Trophoblast cell (in vitro differentiated cells and primary cell): ENCODE results near the gene UBN2.

Experiments
- DNase-seq, 2 donors: peaks; one replicate each; pipeline ENCODE4 v3.0.0-alpha.2; 2016
- H2AFZ ChIP-seq: 2 replicates; pipeline ENCODE4 v1.6.1; 2013; ENCODE audit warnings: low read length, moderate library complexity, mild to moderate bottlenecking; ENCODE audit not compliant: insufficient read depth, poor library complexity
- H2AK5ac ChIP-seq: 2 replicates; pipeline ENCODE4 v1.6.1; 2013; ENCODE audit warnings: mild to moderate bottlenecking, low read length
- H2BK120ac ChIP-seq: 2 replicates; pipeline ENCODE4 v1.6.1; 2013; ENCODE audit warnings: low read length, mild to moderate bottlenecking, moderate library complexity; ENCODE audit not compliant: insufficient read depth, poor library complexity
- H2BK12ac ChIP-seq: 2 replicates; pipeline ENCODE4 v1.6.1; 2013; ENCODE audit warnings: mild to moderate bottlenecking, low read length, moderate library complexity
- H2BK5ac ChIP-seq: 2 replicates; pipeline ENCODE4 v1.6.1; 2013; ENCODE audit warnings: low read length, low read depth, moderate library complexity, mild to moderate bottlenecking; ENCODE audit not compliant: poor library complexity
- H3K14ac ChIP-seq: 2 replicates; pipeline ENCODE4 v1.6.1; 2013; ENCODE audit warnings: mild to moderate bottlenecking, low read length
- H3K18ac ChIP-seq: 2 replicates; pipeline ENCODE4 v1.6.1; 2013; ENCODE audit warnings: mild to moderate bottlenecking, low read length
- H3K23ac ChIP-seq: 2 replicates; pipeline ENCODE4 v1.6.1; 2013; ENCODE audit warnings: low read length
- H3K27ac ChIP-seq: 2 replicates; pipeline ENCODE4 v1.5.1; 2013; ENCODE audit warnings: low read depth, mild to moderate bottlenecking, inconsistent platforms, low read length, moderate library complexity
- H3K27me3 ChIP-seq: 2 replicates; pipeline ENCODE4 v1.6.1; 2013; ENCODE audit warnings: inconsistent platforms, mild to moderate bottlenecking, low read length, moderate library complexity; ENCODE audit not compliant: insufficient read depth
- H3K36me3 ChIP-seq, 2 experiments: 1 replicate in 1 of 2; 2 replicates in 1 of 2; pipeline ENCODE4 v1.6.1; 2013; ENCODE audit warnings: low read length in 2 of 2, mild to moderate bottlenecking in 2 of 2, moderate library complexity in 1 of 2; ENCODE audit not compliant: insufficient read depth in 2 of 2, control insufficient read depth in 1 of 2
- H3K4ac ChIP-seq: 2 replicates; pipeline ENCODE4 v1.6.1; 2013; ENCODE audit warnings: low read depth, mild to moderate bottlenecking, low read length, moderate library complexity
- H3K4me1 ChIP-seq, 2 experiments: 1 replicate in 1 of 2; 2 replicates in 1 of 2; pipeline ENCODE4 v1.6.1; 2013; ENCODE audit warnings: low read length in 2 of 2, mild to moderate bottlenecking in 2 of 2, moderate library complexity in 1 of 2; ENCODE audit not compliant: insufficient read depth in 2 of 2, control insufficient read depth in 1 of 2
- H3K4me2 ChIP-seq: 2 replicates; pipeline ENCODE4 v1.6.1; 2013; ENCODE audit warnings: inconsistent platforms, mild to moderate bottlenecking, low read length, moderate library complexity
- H3K4me3 ChIP-seq: 2 replicates; pipeline ENCODE4 v1.5.1; 2013; ENCODE audit warnings: mild to moderate bottlenecking, low read depth, low read length, inconsistent platforms
- H3K79me1 ChIP-seq: one replicate; pipeline ENCODE4 v1.6.1; 2013; ENCODE audit warnings: low read length
- H3K79me2 ChIP-seq: 2 replicates; pipeline ENCODE4 v1.6.1; 2013; ENCODE audit warnings: low read length, mild to moderate bottlenecking; ENCODE audit not compliant: control insufficient read depth, insufficient read depth, poor library complexity
- H3K9ac ChIP-seq: 2 replicates; pipeline ENCODE4 v1.6.1; 2013; ENCODE audit warnings: mild to moderate bottlenecking, low read length
- H3K9me3 ChIP-seq: 2 replicates; pipeline ENCODE4 v1.6.1; 2013; ENCODE audit warnings: low read depth, mild to moderate bottlenecking, control low read depth, inconsistent platforms, low read length; ENCODE audit not compliant: insufficient read depth
- H4K12ac ChIP-seq: 2 replicates; pipeline ENCODE4 v1.6.1; 2013; ENCODE audit warnings: low read depth, mild to moderate bottlenecking, low read length, moderate library complexity
- H4K8ac ChIP-seq: 2 replicates; pipeline ENCODE4 v1.6.1; 2013; ENCODE audit warnings: low read depth, mild to moderate bottlenecking, low read length, moderate library complexity
- H4K91ac ChIP-seq: one replicate; pipeline ENCODE4 v1.6.1; 2013; ENCODE audit warnings: low read depth, mild to moderate bottlenecking, low read length, moderate library complexity
- WGBS: extraction: QIAGEN DNeasy Blood & Tissue Kit; methylation state at CpG from one replicate; pipeline ENCODE4 v1.1.7; 2013; ENCODE audit warnings: missing lambda C conversion rate; ENCODE audit not compliant: insufficient read length, insufficient coverage; ENCODE audit errors: extremely low coverage; 5-methylcytosine and 5-hydroxymethylcytosine counted together

The UBN2 gene

DNA sequence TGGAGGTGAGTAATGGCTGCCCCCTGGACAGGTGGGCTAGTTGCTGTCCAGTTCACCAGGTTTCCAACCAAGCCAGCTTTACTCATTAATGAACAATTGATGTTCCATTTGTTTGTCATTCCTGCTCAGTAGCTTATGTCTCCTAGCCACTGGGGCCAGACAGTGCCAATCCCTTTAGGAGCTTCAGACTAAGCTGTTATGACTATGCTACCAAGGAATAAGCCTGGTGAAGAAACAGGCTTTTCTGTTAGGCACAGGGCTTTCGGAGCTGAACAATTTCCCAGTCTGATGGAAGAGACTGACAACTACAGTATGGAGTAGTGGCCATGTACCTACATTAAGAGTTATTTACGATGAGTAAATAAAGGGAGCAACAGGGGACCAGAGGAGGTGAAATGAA, 108.0 kb downstream of the UBN2 start:
- Histone ChIP-seq H3K4ac (no peak overlapping the region), H2BK5ac (no peak overlapping the region), H3K79me2 (peaks cover 3% of the 10 kb centered on the region), H2BK12ac (no peak overlapping the region), H3K18ac (no peak overlapping the region), H3K27ac (no peak overlapping the region), H4K12ac (no peak overlapping the region), H3K4me3 (no peak overlapping the region), H3K79me1 (peaks cover 10% of the 10 kb centered on the region), H3K27me3 (no peaks in the 10 kb centered on the region), H3K23ac (no peak overlapping the region), H2BK120ac (no peak overlapping the region), H3K36me3 (no peaks in the 10 kb centered on the region), H2AK5ac (no peak overlapping the region), H3K9me3 (no peaks in the 10 kb centered on the region), H4K91ac (no peak overlapping the region), H3K14ac (no peak overlapping the region), H3K4me2 (no peak overlapping the region), H3K4me1 (peaks cover 0 to 3% of the 10 kb centered on the region in 2 experiments), H4K8ac (no peak overlapping the region), H2AFZ (no peak overlapping the region), H3K9ac (no peak overlapping the region)
- no peak for DNase-seq
- no CpG with 5 or more reads among the region's 2 CpGs for WGBS

DNA sequence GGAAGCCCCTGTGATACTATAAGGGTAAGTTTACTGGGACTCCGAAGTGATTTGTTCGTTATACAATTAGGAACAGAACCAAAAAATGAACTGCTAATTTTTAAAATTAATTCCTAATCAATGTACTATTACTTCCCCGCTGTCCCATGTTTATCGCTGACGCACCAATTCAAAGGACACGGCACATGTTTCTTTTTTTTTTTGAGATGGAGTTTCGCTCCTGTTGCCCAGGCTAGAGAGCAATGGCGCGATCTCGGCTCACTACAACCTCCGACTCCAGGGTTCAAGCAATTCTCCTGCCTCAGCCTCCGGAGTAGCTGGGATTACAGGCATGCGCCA, 108.6 kb downstream of the UBN2 start:
- H3K18ac ChIP-seq: no peak overlapping the region
- DNase-seq: no peak
- H3K23ac ChIP-seq: no peak overlapping the region
- H3K36me3 ChIP-seq: no peaks in the 10 kb centered on the region
- peaks cover 10% of the 10 kb centered on the region for H3K79me1 ChIP-seq
- peak overlapping the region; percentile 96 for H3K27ac ChIP-seq
- peak overlapping the region; percentile 54 for H4K91ac ChIP-seq
- no peak overlapping the region for H3K4ac ChIP-seq
- H2AFZ ChIP-seq: no peak overlapping the region
- peak overlapping the region; percentile 43 for H4K12ac ChIP-seq
- H3K9me3 ChIP-seq: no peaks in the 10 kb centered on the region
- no CpG with 5 or more reads among the region's 13 CpGs for WGBS
- no peak overlapping the region for H2BK5ac ChIP-seq
- H2BK12ac ChIP-seq: no peak overlapping the region
- H2AK5ac ChIP-seq: no peak overlapping the region
- peaks cover 0 to 3% of the 10 kb centered on the region in 2 experiments for H3K4me1 ChIP-seq
- H4K8ac ChIP-seq: peak overlapping the region; percentile 73
- no peak overlapping the region for H3K14ac ChIP-seq
- H3K4me2 ChIP-seq: peak overlapping the region; percentile 38
- no peak overlapping the region for H3K9ac ChIP-seq
- H3K4me3 ChIP-seq: peak overlapping the region; percentile 61
- no peaks in the 10 kb centered on the region for H3K27me3 ChIP-seq
- peaks cover 3% of the 10 kb centered on the region for H3K79me2 ChIP-seq
- no peak overlapping the region for H2BK120ac ChIP-seq

DNA sequence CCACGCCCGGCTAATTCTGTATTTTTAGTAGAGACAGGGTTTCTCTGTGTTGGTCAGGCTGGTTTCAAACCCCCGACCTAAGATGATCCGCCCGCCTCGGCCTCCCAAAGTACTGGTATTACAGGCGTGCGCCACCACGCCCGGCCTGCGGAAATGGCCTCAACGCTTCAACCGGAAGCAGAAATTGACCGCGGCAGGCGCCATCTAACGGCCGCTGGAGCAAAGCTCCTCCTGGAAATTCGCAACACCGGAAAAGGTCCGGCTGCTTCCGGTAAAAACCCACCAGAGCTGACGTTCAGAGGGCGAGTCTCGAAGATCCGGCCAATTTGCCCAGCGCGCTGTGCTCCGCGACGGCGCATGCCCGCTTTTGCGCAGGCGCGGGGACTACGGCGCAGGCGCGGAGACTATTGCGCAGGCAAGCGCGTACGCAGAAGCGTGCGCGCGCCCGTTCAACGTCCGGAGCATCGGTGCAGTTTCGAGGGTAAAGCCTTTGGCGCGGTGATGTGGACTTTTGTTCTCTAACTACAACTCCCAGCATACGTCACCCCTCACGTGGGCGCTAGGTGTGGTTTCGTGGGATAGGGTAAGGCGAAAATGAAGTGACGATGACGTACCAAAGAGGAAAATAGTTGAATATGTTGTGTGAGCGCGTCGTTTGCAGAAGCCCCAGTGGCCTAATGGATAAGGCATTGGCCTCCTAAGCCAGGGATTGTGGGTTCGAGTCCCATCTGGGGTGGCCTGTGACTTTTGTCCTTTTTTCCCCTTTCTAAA, 109.2 kb downstream of the UBN2 start:
- H3K36me3 ChIP-seq: no peaks in the 10 kb centered on the region
- peak overlapping the region; percentile 43 for H4K12ac ChIP-seq
- peak overlapping the region; percentile 96 for H3K27ac ChIP-seq
- peak overlapping the region; percentile 99 for H4K91ac ChIP-seq
- H2BK120ac ChIP-seq: no peak overlapping the region
- H3K79me1 ChIP-seq: peaks cover 10% of the 10 kb centered on the region
- no CpG with 5 or more reads among the region's 66 CpGs for WGBS
- H3K79me2 ChIP-seq: peaks cover 3% of the 10 kb centered on the region
- H2BK5ac ChIP-seq: no peak overlapping the region
- H3K18ac ChIP-seq: no peak overlapping the region
- no peak overlapping the region for H2AFZ ChIP-seq
- H3K4me3 ChIP-seq: peak overlapping the region; percentile 97
- H3K27me3 ChIP-seq: no peaks in the 10 kb centered on the region
- H3K4me2 ChIP-seq: peak overlapping the region; percentile 87
- H4K8ac ChIP-seq: peak overlapping the region; percentile 73
- no peak overlapping the region for H2AK5ac ChIP-seq
- H3K14ac ChIP-seq: no peak overlapping the region
- peak; percentile 100 for DNase-seq
- no peak overlapping the region for H3K23ac ChIP-seq
- no peak overlapping the region for H3K4ac ChIP-seq
- H3K9ac ChIP-seq: no peak overlapping the region
- H3K4me1 ChIP-seq: peaks cover 0 to 3% of the 10 kb centered on the region in 2 experiments
- H2BK12ac ChIP-seq: no peak overlapping the region
- no peaks in the 10 kb centered on the region for H3K9me3 ChIP-seq

DNA sequence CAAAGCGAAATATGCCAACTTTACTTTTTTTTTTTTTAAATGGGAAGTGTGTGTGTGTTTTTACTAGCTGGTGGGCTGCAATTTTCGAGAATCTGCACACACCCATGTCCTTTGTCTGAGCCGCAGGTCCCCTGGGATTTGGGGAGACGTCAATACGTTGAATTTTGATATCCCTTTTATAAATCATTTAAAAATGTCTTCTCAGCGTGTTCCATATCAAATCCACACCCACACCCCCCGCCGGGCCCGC, 109.7 kb downstream of the UBN2 start:
- H2AFZ ChIP-seq: no peak overlapping the region
- H3K23ac ChIP-seq: no peak overlapping the region
- peaks cover 10% of the 10 kb centered on the region for H3K79me1 ChIP-seq
- H2BK12ac ChIP-seq: no peak overlapping the region
- H3K36me3 ChIP-seq: peaks cover 1 to 2% of the 10 kb centered on the region in 2 experiments
- H2BK5ac ChIP-seq: peak overlapping the region; percentile 67
- H3K4me3 ChIP-seq: peak overlapping the region; percentile 97
- no peaks in the 10 kb centered on the region for H3K27me3 ChIP-seq
- no peaks in the 10 kb centered on the region for H3K9me3 ChIP-seq
- H3K4ac ChIP-seq: no peak overlapping the region
- no peak for DNase-seq
- H2BK120ac ChIP-seq: peak overlapping the region; percentile 81
- peaks cover 3% of the 10 kb centered on the region for H3K79me2 ChIP-seq
- peak overlapping the region; percentile 92 for H4K8ac ChIP-seq
- peak overlapping the region; percentile 87 for H3K4me2 ChIP-seq
- H4K91ac ChIP-seq: peak overlapping the region; percentile 99
- peak overlapping the region; percentile 34 for H3K18ac ChIP-seq
- peak overlapping the region; percentile 79 for H3K9ac ChIP-seq
- peak overlapping the region; percentile 78 for H4K12ac ChIP-seq
- H3K27ac ChIP-seq: peak overlapping the region; percentile 96
- H2AK5ac ChIP-seq: no peak overlapping the region
- peaks cover 0 to 3% of the 10 kb centered on the region in 2 experiments for H3K4me1 ChIP-seq
- H3K14ac ChIP-seq: peak overlapping the region; percentile 65
- no CpG with 5 or more reads among the region's 9 CpGs for WGBS
